SK-N-DZ (cell line): ENCODE data around the gene SLX1A. TPM values are rescaled to one million over a fixed set of nuclear protein-coding genes. Genes with fewer than 3 reads are reported as not detected.
"Not testable (repeated sequence)": the region's sequence is repeated elsewhere in the genome, so short reads cannot be mapped to it uniquely, and the experiment has no call there.

Source experiments
- DNase-seq: peaks from one replicate; pipeline ENCODE4 v3.0.0-alpha.2; 2015; ENCODE audit warnings: low spot score
- polyA plus RNA-seq, 2 experiments: library from polyadenylated mRNA; depleted of rRNA; stranded (reverse); fragments of >200 nt; gene quantifications; 2 replicates each; pipeline ENCODE4 v1.2.3, GENCODE V29; 2014

SLX1A gene
- polyA plus RNA-seq (2014; cell fraction: cytosol; rRNA removed) = 60.0 and 70.9 TPM in 2 replicates
- polyA plus RNA-seq (2014; cell fraction: nucleus; rRNA removed) = 119 and 132 TPM in 2 replicates

DNA sequence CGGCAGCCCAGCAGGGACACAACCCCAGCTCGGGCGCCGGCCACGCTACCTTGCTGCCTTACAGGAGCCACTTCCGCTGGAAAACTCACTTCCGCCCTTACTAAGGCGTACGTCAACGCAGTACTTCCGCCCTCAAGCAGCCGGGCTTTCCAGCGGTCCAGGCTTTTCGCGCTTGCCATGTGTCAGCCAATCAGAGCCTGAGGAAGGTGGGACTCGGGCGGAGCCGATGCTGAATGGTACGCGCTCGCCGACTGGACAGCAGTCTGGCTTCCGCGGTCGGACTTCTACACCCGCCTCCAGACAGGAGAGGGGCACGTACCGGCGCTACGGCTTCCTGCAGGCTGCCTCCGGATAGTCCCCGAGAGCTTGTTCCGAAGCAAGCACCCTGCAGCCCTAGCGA lies at the start of gene SLX1A, which contains the start of gene BOLA2B:
TSS of gene SLX1A (plus strand) at position 261 of the 400 bp plus-strand sequence. CDS start 210 bp downstream, outside the sequence.
TSS of gene BOLA2B (minus strand) at position 52 of the 400 bp plus-strand sequence. CDS start 71 bp downstream, outside the sequence.
- DNase-seq = not testable (repeated sequence)

DNA sequence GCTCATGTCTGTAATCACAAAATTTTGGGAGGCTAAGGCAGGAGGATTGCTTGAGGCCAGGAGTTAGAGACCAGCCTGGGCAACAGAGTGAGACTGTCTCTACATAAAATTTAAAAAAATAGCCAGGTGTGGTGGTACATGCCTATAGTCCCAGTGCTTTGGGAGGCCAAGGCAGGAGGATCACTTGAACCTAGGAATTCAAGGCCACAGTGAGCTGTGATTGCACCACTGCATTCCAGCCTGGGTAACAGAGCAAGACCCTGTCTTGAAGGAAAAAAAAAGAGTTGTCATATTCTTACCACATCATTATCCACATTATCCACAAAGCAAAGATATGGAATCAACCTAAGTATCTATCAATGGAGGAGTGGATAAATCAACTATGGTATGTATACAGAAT lies 49.7 kb upstream of the SLX1A start:
- no peak for DNase-seq

DNA sequence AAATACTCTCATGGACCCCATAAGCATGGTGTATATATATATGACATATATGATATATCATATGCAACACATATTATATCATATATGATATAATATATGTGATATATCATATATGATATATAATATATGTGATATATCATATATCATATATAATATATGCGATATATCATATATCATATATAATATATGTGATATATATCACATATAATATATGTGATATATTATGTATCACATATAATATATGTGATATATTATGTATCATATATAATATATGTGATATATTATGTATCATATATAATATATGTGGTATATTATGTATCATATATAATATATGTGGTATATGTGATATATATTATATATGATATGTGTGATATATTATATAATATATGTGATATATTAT lies 48.8 kb upstream of the SLX1A start:
- no peak for DNase-seq

DNA sequence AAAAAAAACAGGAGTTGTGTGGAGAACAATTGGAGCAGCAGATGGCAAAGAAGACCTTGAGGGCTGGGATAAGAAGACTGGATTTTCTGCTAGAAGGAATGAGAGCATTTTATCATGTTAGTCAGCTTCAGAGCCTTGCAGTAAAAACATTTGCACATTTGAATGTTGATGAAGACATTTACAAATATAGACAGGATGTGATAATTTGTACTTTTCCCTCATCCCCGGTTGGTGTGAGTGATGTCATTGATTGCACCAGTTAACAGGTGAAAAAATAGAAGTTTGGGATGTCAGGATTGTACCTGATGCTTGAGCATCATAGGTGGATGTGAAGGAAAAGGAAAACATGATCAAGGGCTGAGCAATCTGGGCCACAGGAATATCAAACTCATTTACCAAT lies 48.0 kb upstream of the SLX1A start:
- DNase-seq = no peak

DNA sequence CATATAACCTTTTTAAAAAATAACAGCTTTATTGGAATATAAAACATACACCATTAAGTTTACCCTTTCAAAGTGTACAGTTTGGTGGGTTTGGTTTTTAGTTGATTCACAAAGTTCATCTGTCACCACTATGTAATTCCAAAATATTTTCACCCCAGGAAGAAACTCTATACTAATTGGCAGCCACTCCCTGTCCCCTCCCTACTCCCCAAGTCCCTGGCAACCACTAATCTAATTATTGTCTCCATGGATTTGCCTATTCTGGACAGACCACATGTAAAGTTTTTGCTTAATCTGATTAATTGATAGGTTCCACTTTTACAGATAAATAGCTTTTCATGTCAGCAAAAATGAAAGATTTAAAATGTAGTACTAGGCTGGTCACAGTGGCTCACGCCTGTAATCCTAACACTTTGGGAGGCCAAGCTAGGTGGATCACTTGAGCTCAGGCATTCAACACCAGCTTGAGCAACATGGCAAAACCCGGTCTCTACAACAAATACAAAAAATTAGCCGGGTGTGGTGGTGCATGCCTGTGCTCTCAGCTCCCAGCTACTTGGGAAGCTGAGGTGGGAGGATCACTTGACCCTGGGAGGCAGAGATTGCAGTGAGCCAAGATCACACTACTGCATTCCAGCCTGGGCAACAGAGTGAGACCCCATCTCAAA lies 45.7 kb upstream of the SLX1A start:
- no peak for DNase-seq

DNA sequence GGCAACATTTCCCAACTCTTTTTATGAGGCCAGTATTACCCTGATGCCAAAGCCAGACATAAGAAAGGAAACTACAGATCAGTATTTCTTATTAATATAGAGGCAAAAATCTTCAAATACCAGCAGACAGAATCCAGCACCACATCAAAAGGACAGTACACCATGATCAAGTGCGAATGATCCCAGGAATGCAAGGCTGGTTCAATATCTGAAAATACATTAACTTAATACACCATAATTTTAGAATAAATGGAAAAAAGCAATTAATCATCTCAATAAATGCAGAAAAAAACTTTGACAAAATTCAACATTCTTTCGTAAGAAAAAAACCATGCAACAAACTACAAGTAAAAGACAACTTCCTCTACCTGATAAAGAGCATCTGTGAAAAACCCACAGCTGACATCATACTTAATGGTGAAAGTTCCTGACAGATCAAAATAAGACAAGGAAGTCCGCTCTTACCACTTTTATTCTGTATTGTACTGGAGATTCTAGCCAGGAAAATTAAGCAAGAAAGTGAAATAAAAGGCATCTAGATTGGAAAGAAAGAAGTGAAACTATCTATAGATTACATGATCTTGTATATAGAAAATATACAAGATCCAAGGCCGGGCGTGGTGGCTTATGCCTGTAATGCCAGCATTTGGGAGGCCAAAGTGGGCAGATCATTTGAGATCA lies 44.3 kb upstream of the SLX1A start:
- DNase-seq = no peak

DNA sequence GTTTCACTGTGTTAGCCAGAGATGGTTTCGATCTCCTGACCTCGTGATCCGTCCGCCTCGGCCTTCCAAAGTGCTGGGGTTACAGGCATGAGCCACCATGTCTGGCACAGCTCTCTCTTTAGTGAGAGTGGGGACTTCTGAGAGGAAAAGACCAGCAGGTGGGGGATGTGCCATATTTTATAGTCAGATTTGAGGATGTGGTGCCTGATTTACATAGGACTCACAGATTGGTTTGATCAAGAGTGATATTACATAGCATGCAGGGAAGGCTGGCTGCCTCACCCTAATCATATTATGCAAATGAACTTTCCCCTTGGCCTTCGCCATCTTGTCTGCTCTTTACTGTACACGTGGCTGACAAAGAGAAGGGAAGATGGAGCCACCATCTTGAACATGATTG lies 42.6 kb upstream of the SLX1A start:
- peak; percentile 69 for DNase-seq

DNA sequence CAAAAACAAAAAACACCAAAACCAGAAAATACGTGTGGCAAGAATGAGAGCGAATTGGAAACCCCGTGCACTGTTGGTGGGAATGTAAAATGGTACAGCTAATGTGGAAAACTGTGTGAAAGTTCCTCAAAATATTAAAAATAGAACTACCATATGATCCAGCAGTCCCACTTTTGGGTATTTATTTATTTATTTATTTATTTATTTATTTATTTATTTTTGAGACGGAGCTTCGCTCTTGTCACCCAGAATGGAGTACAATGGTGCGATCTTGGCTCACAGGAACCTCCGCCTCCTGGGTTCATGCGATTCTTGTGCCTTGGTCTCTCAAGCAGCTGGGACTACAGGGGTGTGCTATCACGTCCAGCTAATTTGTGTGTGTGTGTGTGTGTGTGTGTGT lies 41.2 kb upstream of the SLX1A start:
- DNase-seq = no peak

DNA sequence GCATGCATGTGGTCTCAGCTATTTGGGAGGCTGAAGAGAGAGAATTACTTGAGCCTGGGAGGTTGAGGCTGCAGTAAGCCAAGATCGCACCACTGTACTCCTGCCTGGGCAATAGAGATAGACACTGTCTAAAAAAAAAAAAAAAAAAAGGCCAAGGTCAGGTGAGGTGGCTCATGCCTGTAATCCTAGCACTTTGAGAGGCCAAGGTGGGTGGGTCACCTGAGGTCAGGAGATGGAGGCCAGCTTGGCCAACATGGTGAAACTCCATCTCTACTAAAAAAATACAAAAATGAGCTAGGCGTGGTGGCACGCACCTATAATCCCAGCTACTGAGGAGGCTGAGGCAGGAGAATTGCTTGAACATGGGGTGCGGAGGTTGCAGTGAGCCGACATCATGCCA lies 38.5 kb upstream of the SLX1A start:
- no peak for DNase-seq

DNA sequence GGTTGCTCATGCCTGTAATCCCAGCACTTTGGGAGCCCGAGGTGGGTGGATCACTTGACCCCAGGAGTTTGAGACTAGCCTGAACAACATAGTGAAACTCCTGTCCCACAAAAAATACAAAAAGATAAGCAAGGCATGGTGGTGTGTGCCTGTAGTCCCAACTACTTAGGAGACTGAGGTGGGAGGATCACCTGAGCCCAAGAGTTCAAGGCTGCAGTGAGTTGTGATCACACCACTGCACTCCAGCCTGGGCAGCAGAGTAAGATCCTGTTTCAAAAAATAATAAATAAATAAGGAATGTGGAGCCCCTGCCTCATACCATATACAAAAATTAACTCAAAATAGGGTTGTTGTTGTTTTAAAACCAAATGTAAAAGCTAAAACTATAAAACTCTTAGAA lies 36.5 kb upstream of the SLX1A start:
- DNase-seq = no peak

DNA sequence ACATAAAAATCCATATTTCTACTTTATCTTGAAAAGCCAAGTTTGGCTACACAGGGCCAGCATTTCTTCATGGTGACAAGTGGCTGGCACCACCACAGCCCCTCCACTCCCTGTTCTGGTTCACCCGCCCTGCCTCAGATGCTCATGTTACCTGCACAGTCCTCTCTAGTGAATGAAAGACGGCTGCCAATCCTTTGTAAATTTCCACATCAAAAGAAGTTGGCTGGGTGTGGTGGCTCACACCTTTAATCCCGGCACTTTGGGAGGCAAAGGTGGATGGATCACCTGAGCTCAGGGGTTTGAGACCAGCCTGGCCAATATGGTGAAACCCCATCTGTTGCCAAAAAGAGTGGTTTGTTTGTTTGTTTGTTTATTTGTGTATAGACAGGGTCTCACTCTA lies 30.1 kb upstream of the SLX1A start:
- no peak for DNase-seq

DNA sequence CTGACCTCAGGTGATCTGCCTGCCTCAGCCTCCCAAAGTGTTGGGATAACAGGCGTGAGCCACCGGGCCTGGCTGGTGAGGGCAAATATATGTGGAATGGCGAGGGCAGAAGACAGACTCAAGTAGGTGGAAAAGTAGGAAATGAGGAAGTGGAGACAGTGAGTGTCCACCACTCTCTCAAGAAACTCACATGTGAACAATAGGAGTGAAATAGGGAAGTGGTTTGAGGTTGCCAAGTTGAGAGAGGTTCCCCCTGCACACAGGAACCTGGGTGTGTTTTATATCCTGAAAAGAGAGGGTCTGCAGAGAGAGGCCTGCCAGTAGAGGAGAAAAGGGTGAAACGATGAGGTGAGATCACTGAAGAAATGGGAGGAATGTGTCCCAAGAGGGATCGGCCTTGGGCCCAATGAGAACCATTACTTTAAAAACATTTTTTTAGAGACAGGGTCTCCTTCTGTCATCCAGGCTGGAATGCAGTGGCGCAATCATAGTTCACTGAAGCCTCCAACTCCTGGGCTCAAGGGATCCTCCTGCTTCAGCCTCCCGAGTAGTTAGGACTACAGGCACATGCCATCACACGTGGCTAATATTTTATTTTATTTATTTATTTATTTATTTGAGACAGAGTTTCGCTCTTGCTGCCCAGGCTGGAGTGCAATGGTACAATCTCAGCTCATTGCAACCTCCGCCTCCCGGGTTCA lies 27.3 kb upstream of the SLX1A start:
- DNase-seq = no peak

DNA sequence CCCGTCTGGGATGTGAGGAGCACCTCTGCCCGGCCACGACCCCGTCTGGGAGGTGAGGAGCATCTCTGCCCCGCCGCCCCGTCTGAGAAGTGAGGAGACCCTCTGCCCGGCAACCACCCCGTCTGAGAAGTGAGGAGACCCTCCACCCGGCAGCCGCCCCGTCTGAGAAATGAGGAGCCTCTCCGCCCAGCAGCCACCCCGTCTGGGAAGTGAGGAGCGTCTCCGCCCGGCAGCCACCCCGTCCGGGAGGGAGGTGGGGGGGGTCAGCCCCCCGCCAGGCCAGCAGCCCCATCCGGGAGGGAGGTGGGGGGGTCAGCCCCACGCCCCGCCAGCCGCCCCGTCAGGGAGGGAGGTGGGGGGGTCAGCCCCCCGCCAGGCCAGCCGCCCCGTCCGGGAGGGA lies 24.9 kb upstream of the SLX1A start:
- DNase-seq = not testable (repeated sequence)

DNA sequence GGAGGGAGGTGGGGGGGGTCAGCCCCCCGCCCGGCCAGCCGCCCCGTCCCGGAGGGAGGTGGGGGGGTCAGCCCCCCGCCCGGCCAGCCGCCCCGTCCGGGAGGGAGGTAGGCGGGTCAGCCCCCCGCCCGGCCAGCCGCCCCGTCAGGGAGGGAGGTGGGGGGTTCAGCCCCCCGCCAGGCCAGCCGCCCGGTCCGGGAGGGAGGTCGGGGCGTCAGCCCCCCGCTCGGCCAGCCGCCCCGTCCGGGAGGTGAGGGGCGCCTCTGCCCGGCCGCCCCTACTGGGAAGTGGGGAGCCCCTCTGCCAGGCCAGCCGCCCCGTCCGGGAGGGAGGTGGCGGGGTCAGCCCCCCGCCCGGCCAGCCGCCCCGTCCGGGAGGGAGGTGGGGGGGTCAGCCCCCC lies 24.3 kb upstream of the SLX1A start:
- not testable (repeated sequence) for DNase-seq

DNA sequence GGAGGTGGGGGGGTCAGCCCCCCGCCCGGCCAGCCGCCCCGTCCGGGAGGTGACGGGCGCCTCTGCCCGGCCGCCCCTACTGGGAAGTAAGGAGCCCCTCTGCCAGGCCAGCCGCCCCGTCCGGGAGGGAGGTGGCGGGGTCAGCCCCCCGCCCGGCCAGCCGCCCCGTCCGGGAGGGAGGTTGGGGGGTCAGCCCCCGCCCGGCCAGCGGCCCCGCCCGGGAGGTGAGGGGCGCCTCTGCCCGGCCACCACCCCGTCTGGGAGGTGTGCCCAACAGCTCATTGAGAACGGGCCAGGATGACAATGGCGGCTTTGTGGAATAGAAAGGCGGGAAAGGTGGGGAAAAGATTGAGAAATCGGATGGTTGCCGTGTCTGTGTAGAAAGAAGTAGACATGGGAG lies 23.5 kb upstream of the SLX1A start:
- DNase-seq = not testable (repeated sequence)

DNA sequence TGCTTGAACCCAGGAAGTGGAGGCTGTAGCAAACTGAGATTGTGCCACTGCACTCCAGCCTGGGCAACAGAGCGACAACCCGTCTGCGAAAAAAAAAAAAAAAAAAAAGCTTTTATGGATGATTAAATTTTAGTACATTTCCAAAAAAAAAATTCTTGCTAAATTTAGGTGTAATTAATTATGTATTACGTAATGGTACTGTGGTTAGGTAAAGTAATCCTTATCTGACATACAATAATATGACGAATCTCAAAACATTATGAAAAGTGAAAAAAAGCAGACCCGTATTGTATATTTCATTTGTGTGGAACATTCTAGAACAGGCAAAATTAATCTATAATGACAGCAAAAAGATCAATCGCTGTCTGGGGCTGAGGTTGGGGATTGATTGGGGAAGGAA lies 20.6 kb upstream of the SLX1A start:
- DNase-seq = no peak

DNA sequence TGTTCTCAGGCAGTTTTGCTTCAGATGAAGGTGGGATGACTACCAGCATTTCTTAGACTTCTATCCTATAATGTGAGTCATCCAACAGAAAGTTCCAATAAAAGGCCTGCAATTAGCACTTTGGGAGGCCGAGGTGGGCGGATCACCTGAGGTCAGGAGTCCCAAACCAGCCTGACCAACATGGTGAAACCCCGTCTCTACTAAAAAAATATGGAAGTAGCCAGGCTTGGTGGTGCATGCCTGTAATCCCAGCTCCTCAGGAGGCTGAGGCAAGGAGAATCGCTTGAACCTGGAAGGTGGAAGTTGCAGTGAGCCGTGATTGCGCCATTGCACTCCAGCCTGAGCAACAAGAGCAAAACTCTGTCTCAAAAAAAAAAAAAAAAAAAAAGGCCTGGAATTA lies 16.8 kb upstream of the SLX1A start:
- DNase-seq = not testable (repeated sequence)

DNA sequence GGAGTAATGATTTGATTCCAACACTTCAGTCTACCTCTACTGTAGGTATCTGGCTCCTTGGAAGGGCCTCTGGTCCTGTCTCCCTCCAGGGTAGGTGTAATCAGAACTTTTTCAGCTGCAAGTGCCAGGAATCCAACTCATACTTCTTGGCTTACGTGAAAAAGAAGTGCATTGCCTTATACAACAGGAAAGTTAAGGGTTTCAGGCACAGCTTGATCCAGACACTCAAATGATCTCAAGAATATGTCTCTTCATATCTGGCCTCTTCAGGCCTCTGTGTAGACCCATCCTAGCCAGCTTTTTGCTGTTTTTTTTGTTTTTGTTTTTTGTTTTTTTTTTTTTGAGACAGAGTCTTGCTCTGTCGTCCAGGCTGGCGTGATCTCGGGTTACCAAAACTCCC lies 14.5 kb upstream of the SLX1A start:
- DNase-seq = no peak

DNA sequence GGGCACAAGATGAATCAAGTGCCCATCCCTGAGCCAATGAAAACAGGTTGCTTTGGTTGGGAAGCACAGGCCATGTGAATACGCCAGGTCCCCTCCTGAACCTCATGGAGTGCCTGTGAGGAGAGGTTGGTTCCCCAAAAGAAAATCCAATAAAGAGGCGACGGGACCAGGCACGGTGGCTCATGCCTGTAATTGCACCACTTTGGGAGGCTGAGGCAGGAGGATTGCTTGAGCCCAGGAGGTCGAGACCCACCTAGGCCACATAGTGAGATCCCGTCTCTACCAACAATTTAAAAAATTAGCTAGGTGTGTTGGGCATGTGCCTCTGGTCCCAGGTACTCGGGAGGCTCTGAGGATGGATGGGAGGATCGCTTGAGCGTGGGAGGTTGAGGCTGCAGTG lies 13.7 kb upstream of the SLX1A start:
- DNase-seq = no peak

DNA sequence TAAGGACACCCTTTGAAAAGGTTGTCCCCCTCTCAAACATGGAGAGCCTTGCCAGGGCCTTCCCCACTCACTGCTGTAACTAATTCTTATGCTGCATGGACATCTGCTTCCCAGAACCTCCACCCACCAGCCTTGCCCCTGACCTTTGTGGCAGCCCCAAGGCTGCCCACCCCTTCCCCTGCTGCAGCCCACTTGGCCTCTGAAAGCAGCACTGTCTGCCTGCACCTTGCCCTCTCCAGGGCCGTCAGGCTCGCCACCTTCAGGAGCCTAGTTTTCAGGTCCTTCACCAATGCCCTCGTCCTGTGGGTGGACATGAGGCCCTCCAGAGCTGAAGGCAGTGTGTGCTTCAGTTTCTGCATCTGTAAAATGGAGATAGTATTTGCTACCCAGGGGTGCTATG lies 12.9 kb upstream of the SLX1A start:
- no peak for DNase-seq

DNA sequence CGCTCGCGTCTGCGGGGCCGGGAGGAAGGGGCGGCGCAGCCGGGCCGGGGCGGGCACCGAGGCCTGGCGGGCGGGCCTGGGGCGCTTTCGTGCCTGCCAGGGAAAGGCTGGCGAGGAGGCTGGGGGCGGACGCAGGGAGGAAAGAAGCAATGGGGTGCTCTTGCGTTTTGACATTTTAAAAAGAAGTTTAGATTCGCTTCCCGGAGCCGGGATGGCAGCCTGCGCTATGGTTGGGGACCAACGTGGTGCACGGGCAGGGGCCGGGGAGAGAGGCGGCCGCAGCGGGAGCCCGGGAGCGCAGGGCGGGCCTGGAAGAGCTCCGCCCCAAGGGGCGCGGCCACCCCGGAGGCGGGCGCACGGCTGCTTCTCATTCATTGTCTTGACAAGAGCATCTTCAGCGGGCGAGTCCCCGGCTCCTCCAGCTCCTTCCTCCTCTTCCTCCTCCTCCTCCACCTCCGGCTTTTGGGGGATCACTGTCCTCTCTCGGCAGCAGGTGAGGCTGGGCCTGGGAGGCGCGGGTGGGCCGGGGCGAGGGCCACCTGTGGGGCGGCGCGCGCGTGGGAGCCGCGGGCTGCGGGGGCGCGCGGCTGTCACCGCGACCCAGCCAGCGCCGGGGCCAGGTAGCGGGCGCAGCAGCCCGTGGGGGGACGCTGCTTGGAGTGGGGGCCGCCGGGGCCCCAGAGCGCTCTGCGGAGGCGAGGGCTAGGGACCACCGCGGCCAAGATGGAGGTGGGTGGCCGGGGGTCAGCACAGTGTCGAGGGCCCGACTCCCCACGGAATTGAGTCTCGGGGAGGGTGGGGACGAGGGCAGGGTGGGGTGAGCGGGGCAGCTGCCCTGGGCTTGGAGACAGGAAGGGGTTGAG lies 10.2 kb upstream of the SLX1A start, which contains the start of gene CORO1A:
TSS of gene CORO1A (plus strand) at position 370 of the 863 bp plus-strand sequence. CDS start 1,608 bp downstream, outside the sequence.
- DNase-seq = peak; percentile 83
